A673 (cell line): Measurements from ENCODE around the gene USP36. TPM values are rescaled to one million over a fixed set of nuclear protein-coding genes. Genes with fewer than 3 reads are reported as not detected.

Source experiments
- BruUV-seq: library from RNA; stranded (reverse); fragments of 400-500 nt; replicated peaks from 2 replicates; lab custom pipeline; 2021; lab: Mats Ljungman, UMichigan
- CTCF ChIA-PET: fragments of 300-600 bp; sonication (Branson Sonifier 250); formaldehyde crosslinking; loops from one replicate; lab custom pipeline; 2022; ENCODE audit warnings: antibody characterized with exemption; lab: Charles Lee
- POLR2A ChIA-PET: fragments of 300-600 bp; sonication (Branson Sonifier 250); formaldehyde crosslinking; loops from one replicate; lab custom pipeline; 2022; ENCODE audit warnings: antibody characterized with exemption; ENCODE audit not compliant: low non-redundant PET; lab: Charles Lee
- DNase-seq: peaks from one replicate; pipeline ENCODE4 v3.0.0-alpha.2; 2015; ENCODE audit warnings: low spot score
- H3K27ac ChIP-seq: fragments of 200-600 bp; sonication (generic); 2 replicates; pipeline ENCODE4 v1.5.1; 2016; ENCODE audit warnings: mixed run types, low read depth, mild to moderate bottlenecking, mixed read lengths, antibody characterized with exemption, low read length; ENCODE audit not compliant: poor library complexity, severe bottlenecking
- H3K27me3 ChIP-seq: fragments of 200-600 bp; sonication (generic); replicated peaks from 2 replicates; pipeline ENCODE4 v1.6.1; 2017; ENCODE audit warnings: mixed run types, low read depth, mild to moderate bottlenecking, mixed read lengths, antibody characterized with exemption, low read length; ENCODE audit not compliant: insufficient read depth, poor library complexity
- H3K36me3 ChIP-seq: fragments of 200-600 bp; sonication (generic); 2 replicates; pipeline ENCODE4 v1.6.1; 2016; ENCODE audit warnings: mixed run types, mild to moderate bottlenecking, mixed read lengths, antibody characterized with exemption, low read length; ENCODE audit not compliant: insufficient read depth, poor library complexity, severe bottlenecking
- H3K4me1 ChIP-seq: fragments of 200-600 bp; sonication (generic); 2 replicates; pipeline ENCODE4 v1.6.1; 2017; ENCODE audit warnings: mixed run types, mild to moderate bottlenecking, mixed read lengths, antibody characterized with exemption, low read length; ENCODE audit not compliant: insufficient read depth, poor library complexity, severe bottlenecking
- H3K4me3 ChIP-seq: fragments of 200-600 bp; sonication (generic); 2 replicates; pipeline ENCODE4 v1.5.1; 2016; ENCODE audit warnings: low read depth, mixed run types, mild to moderate bottlenecking, mixed read lengths, low read length; ENCODE audit not compliant: poor library complexity, severe bottlenecking
- H3K9me3 ChIP-seq: fragments of 200-600 bp; sonication (generic); 2 replicates; pipeline ENCODE4 v1.6.1; 2016; ENCODE audit warnings: mixed run types, low read depth, mild to moderate bottlenecking, mixed read lengths, antibody characterized with exemption, low read length; ENCODE audit not compliant: poor library complexity, severe bottlenecking
- CTCF ChIP-seq: fragments of 300-800, 200-600 bp; sonication (generic); conservative IDR thresholded peaks from 2 replicates; pipeline ENCODE4 v1.5.1; 2017; ENCODE audit warnings: low read depth, mild to moderate bottlenecking, antibody characterized with exemption, low read length, moderate library complexity, mixed read lengths
- EZH2 ChIP-seq: fragments of 200-600 bp; sonication (generic); IDR thresholded peaks from 2 replicates; pipeline ENCODE4 v1.6.1; 2017; ENCODE audit warnings: borderline replicate concordance, low read depth, mild to moderate bottlenecking, mixed read lengths, antibody characterized with exemption, low read length; ENCODE audit not compliant: poor library complexity, severe bottlenecking
- intact Hi-C: fragments of 100-400 bp; cut with micrococcal nuclease; formaldehyde crosslinking; loops from one replicate; pipeline ENCODE4 v1.10.0; 2022; ENCODE audit not compliant: unreplicated experiment
- total RNA-seq: library from RNA; stranded (reverse); gene quantifications from 2 replicates; pipeline ENCODE4 v1.2.3, GENCODE V29; 2021

USP36 gene
- total RNA-seq, 1 experiment from 2014 or later = 74.9 TPM

DNA sequence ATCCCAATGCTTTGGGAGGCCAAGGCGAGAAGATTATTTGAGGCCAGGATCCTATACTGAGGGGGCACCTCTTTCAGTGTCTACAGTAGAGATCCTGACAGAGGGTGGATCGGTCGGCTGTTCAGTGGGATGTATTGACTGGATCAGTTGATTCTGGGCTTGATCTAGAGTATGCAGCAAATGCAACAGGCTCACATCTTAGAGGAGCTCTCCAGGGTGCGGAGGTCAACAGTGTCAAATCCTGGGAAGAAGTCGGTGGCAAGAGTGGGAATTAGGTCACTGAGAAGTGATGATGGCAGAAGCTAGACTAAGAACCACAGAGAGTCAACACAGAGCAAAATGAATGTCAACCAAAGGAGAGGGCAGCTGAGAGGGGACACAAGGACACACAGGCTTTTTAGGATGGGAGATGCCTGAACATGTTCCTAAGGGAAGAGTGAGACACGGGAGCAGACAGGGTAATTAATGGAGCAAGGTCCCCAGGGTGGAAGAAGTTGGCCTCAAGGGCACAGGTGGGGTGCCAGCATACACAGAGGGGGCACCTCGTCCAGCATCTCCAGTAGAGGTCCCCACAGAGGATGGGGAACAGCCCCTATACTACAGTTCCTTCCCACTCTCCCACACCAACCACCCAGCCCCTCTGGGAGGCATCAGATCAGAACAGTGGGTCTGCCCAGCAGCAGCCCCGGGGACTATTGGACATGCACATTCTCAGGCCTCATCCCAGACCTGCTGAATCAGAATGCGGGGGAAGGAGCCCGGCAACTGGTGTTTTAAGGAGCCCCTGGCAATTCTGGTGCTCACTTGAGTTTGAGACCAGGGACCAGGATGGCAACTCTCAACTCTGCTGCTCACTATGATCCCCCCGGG, 48.5 kb downstream of the USP36 start:
- ChIA-PET POLR2A (interaction anchor here (0.7 kb wide), 1 partner anchor 601 kb away, joined by 3 read pairs; no protein-coding TSS in a partner anchor), CTCF (no interaction called here)
- peak overlapping the region; percentile 63 for H3K27ac ChIP-seq
- H3K4me3 ChIP-seq = no peak overlapping the region
- no peaks in the 10 kb centered on the region for H3K9me3 ChIP-seq
- DNase-seq = no peak
- BruUV-seq = no TSS peak
- no peak for TF ChIP-seq EZH2
- no peak for TF ChIP-seq CTCF
- intact Hi-C loops = no loop called here
- peaks cover 28% of the 10 kb centered on the region for H3K4me1 ChIP-seq
- no peaks in the 10 kb centered on the region for H3K27me3 ChIP-seq
- peaks cover 14% of the 10 kb centered on the region for H3K36me3 ChIP-seq

DNA sequence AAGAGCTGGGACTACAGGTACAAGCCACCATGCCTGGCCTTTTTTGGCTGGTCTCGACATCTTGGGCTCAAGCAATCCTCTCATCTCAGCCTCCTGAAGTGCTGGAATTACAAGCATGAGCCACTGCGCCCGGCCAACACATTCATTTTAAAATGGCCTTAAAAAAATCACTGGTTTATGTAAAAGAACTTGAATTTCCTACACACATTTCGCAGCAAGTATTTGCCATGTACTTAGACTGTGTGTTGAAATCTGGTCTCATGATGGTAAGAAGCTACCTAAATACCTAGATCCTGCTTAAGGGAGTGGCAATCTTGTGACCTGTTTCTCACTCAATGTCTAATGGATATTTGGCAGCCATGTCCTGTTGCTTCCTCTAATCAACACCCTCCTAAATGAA, 50.1 kb downstream of the USP36 start:
- TF ChIP-seq EZH2 = no peak
- TF ChIP-seq CTCF = no peak
- ChIA-PET POLR2A (no interaction called here), CTCF (no interaction called here)
- H3K36me3 ChIP-seq = peaks cover 1% of the 10 kb centered on the region
- no peaks in the 10 kb centered on the region for H3K27me3 ChIP-seq
- H3K9me3 ChIP-seq = no peaks in the 10 kb centered on the region
- peaks cover 28% of the 10 kb centered on the region for H3K4me1 ChIP-seq
- intact Hi-C loops = no loop called here
- DNase-seq = no peak
- no TSS peak for BruUV-seq
- no peak overlapping the region for H3K4me3 ChIP-seq
- H3K27ac ChIP-seq = peak overlapping the region; percentile 63

DNA sequence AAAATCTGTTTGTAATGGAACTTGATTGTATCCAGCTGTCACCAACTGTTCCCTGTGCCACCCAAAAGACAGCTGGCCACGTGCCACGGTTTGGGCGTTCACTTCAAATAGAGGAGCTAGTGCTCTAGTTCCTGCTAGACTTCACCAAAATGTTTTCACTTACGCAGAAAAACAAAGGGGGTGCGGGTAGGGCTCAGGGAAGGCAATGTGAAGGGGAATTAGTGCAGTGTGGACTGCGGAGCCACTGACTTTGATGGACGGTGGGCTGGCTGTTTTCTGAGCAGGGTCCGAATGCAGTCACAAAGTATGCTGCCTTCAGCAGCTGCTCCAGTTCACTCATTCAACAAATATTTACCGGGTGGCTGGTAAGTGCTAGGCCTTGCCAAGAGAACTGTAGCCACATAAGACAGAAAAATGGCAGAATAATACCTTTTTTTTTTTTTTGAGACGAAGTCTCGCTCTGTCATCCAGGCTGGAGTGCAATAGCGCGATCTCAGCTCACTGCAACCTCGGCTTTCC, 50.9 kb downstream of the USP36 start:
- POLR2A ChIA-PET = interaction anchor here (0.5 kb wide), 1 partner anchor 282 kb away, joined by 3 read pairs; no protein-coding TSS in a partner anchor
- H3K4me3 ChIP-seq = no peak overlapping the region
- H3K9me3 ChIP-seq = no peaks in the 10 kb centered on the region
- TF ChIP-seq EZH2 (no peak), CTCF (no peak)
- intact Hi-C loops = no loop called here
- peak overlapping the region; percentile 63 for H3K27ac ChIP-seq
- CTCF ChIA-PET = no interaction called here
- no TSS peak for BruUV-seq
- peaks cover 28% of the 10 kb centered on the region for H3K4me1 ChIP-seq
- H3K36me3 ChIP-seq = no peaks in the 10 kb centered on the region
- no peaks in the 10 kb centered on the region for H3K27me3 ChIP-seq
- no peak for DNase-seq
